ENCODE results near the gene BAG3.
"Not testable (repeated sequence)": the region's sequence is repeated elsewhere in the genome, so short reads cannot be mapped to it uniquely, and the experiment has no call there.

Gene BAG3

GRCh38 chr10:119640875-119641526, 10.2 kb upstream of the BAG3 start:
- DNase-seq (ENCODE audit: low read depth): no peak

- no peak for DNase-seq (ENCODE audit: low read depth)
Observed at GRCh38 chr10:119642556-119643111, 8.5 kb upstream of the BAG3 start.

- no peak for DNase-seq (ENCODE audit: low read depth)
Observed at GRCh38 chr10:119643306-119644204, 7.6 kb upstream of the BAG3 start.

GRCh38 chr10:119644205-119644814, 6.9 kb upstream of the BAG3 start:
- no peak for DNase-seq (ENCODE audit: low read depth)

- DNase-seq (ENCODE audit: low read depth): no peak
Observed at GRCh38 chr10:119644994-119645393, 6.2 kb upstream of the BAG3 start.

- DNase-seq (ENCODE audit: low read depth): no peak
Observed at GRCh38 chr10:119650062-119650461, 1.1 kb upstream of the BAG3 start.

- DNase-seq (ENCODE audit: low read depth): peak; percentile 2
Observed at GRCh38 chr10:119651514-119652360, 557 bp downstream of the BAG3 start.

GRCh38 chr10:119652361-119652730, 1.2 kb downstream of the BAG3 start:
- DNase-seq (ENCODE audit: low read depth): no peak

- no peak for DNase-seq (ENCODE audit: low read depth)
Observed at GRCh38 chr10:119653209-119653608, 2.0 kb downstream of the BAG3 start.

GRCh38 chr10:119653916-119654315, 2.7 kb downstream of the BAG3 start:
- DNase-seq (ENCODE audit: low read depth): no peak

GRCh38 chr10:119654540-119654939, 3.4 kb downstream of the BAG3 start:
- no peak for DNase-seq (ENCODE audit: low read depth)

GRCh38 chr10:119655566-119656001, 4.4 kb downstream of the BAG3 start:
- no peak for DNase-seq (ENCODE audit: low read depth)

- no peak for DNase-seq (ENCODE audit: low read depth)
Observed at GRCh38 chr10:119656760-119657159, 5.6 kb downstream of the BAG3 start.

- DNase-seq (ENCODE audit: low read depth): no peak
Observed at GRCh38 chr10:119657725-119658124, 6.5 kb downstream of the BAG3 start.

- no peak for DNase-seq (ENCODE audit: low read depth)
Observed at GRCh38 chr10:119658274-119658673, 7.1 kb downstream of the BAG3 start.

- no peak for DNase-seq (ENCODE audit: low read depth)
Observed at GRCh38 chr10:119659951-119660350, 8.8 kb downstream of the BAG3 start.

GRCh38 chr10:119662076-119662605, 11.0 kb downstream of the BAG3 start:
- DNase-seq (ENCODE audit: low read depth): not testable (repeated sequence)

GRCh38 chr10:119663866-119664698, 12.9 kb downstream of the BAG3 start:
- no peak for DNase-seq (ENCODE audit: low read depth)

GRCh38 chr10:119665901-119666708, 14.9 kb downstream of the BAG3 start:
- no peak for DNase-seq (ENCODE audit: low read depth)

- DNase-seq (ENCODE audit: low read depth): no peak
Observed at GRCh38 chr10:119666709-119667004, 15.5 kb downstream of the BAG3 start.
